ENCODE data around the gene CDCA5.

Gene CDCA5

GRCh38 chr11:65130631-65131416 is 47.0 kb upstream of the CDCA5 start:
- Mint-ChIP-seq H3K4me3 (peak overlapping the region; percentile 61 to 80 (median 71)), H3K27me3 (ENCODE audit: low read depth) (peaks cover 5% of the 10 kb centered on the region), H3K4me1 (peaks cover 23% of the 10 kb centered on the region), H3K27ac (peak overlapping the region in 2 of 3 experiments; percentile 29 to 34), H3K36me3 (ENCODE audit: low read depth) (peaks cover 20% of the 10 kb centered on the region), H3K9me3 (no peaks in the 10 kb centered on the region)
- no peak for TF ChIP-seq CTCF (IDR thresholded peaks at IDR 0.05; ENCODE audit: unreplicated experiment in 3 of 3)

GRCh38 chr11:65129649-65130441 is 46.0 kb upstream of the CDCA5 start:
- peaks cover 14% of the 10 kb centered on the region for H3K4me1 Mint-ChIP-seq
- TF ChIP-seq CTCF (IDR thresholded peaks at IDR 0.05; ENCODE audit: unreplicated experiment in 3 of 3) = no peak
- H3K27ac Mint-ChIP-seq = no peak overlapping the region
- H3K4me3 Mint-ChIP-seq = peak overlapping the region in 1 of 3 experiments; percentile 30
- H3K36me3 Mint-ChIP-seq (ENCODE audit: low read depth) = peaks cover 20% of the 10 kb centered on the region
- peaks cover 5% of the 10 kb centered on the region for H3K27me3 Mint-ChIP-seq (ENCODE audit: low read depth)
- H3K9me3 Mint-ChIP-seq = no peaks in the 10 kb centered on the region

- Mint-ChIP-seq H3K27me3 (ENCODE audit: low read depth) (peaks cover 5% of the 10 kb centered on the region), H3K4me1 (peaks cover 16% of the 10 kb centered on the region), H3K27ac (no peak overlapping the region), H3K4me3 (no peak overlapping the region), H3K36me3 (ENCODE audit: low read depth) (peaks cover 30% of the 10 kb centered on the region), H3K9me3 (no peaks in the 10 kb centered on the region)
- no peak for TF ChIP-seq CTCF (IDR thresholded peaks at IDR 0.05; ENCODE audit: unreplicated experiment in 3 of 3)
Measured at GRCh38 chr11:65128182-65129145, 44.6 kb upstream of the CDCA5 start.

- Mint-ChIP-seq H3K4me1 (peaks cover 7% of the 10 kb centered on the region), H3K27ac (no peak overlapping the region)
- TF ChIP-seq CTCF (IDR thresholded peaks at IDR 0.05; ENCODE audit: unreplicated experiment in 3 of 3) = no peak
Measured at GRCh38 chr11:65127473-65128181, 43.8 kb upstream of the CDCA5 start.

GRCh38 chr11:65126624-65127274 is 42.9 kb upstream of the CDCA5 start:
- H3K27me3 Mint-ChIP-seq (ENCODE audit: low read depth) = peaks cover 5% of the 10 kb centered on the region
- peak overlapping the region in 2 of 3 experiments; percentile 34 to 58 for H3K4me3 Mint-ChIP-seq
- H3K9me3 Mint-ChIP-seq = no peaks in the 10 kb centered on the region
- no peak for TF ChIP-seq CTCF (IDR thresholded peaks at IDR 0.05; ENCODE audit: unreplicated experiment in 3 of 3)
- no peak overlapping the region for H3K27ac Mint-ChIP-seq
- peaks cover 32% of the 10 kb centered on the region for H3K36me3 Mint-ChIP-seq (ENCODE audit: low read depth)
- peaks cover 13% of the 10 kb centered on the region for H3K4me1 Mint-ChIP-seq

More at GRCh38 chr11:65127473-65128181, 43.8 kb upstream of the CDCA5 start:
- Mint-ChIP-seq H3K27me3 (ENCODE audit: low read depth) (peaks cover 5% of the 10 kb centered on the region), H3K9me3 (no peaks in the 10 kb centered on the region), H3K4me3 (peak overlapping the region in 1 of 3 experiments; percentile 37), H3K36me3 (ENCODE audit: low read depth) (peaks cover 25% of the 10 kb centered on the region)

Data from nephron (organoid).